Activated T-cell treated with anti-CD3 and anti-CD28 coated beads, Interleukin-2, amount 50 U/mL, for 1 hour (primary cell): ENCODE measurements around the gene KHDC1.
"Not testable (repeated sequence)": the region's sequence is repeated elsewhere in the genome, so short reads cannot be mapped to it uniquely, and the experiment has no call there.

Experiments
- DNase-seq: peaks from one replicate; pipeline ENCODE4 v3.0.0-alpha.2; 2020

Gene KHDC1, protein sequence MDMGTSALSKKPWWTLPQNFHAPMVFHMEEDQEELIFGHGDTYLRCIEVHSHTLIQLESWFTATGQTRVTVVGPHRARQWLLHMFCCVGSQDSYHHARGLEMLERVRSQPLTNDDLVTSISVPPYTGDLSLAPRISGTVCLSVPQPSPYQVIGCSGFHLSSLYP

DNA sequence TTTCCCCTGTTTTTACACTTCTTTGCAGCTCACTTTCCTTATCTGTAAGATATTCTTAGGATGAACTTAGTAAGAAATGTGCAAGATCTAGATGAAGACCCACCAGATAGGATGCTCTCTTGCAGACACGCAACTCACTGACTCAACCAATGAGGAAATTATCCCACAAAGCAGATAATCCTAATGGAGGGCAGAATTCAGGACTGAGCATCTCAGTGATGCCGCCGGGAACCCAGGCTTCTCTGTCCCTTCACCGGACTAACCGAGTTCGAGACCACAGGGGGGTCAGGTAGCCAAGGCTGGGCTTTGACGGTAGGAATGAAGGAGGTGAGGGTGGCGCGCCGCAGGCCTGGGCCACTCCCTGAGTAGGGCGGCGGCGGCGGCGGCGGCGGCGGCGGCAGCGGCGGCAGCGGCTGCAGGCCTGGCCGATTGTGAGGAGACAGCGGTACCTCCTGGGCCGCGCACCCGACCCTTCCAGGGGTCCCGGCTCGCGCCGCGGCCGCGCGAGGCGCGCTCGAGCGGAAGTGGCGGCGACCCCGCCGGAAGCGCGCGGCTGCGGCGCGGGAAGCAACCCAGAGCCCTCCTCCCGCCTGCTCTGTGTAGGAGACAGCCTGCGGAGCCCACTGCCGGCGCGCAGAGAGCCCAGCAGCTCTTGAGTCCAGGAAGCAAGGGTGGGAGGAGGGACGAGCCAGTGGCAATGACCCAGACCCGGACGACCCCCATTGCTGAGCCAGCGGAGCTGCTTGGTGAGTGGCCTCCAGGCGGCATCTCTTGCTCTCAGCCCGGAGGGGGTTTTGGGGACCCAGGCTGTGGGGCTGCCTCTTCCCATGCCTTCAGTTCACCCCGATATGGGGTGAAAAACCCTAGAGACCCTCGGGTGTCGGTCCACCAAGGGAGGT, at the start of gene KHDC1:
TSS of gene KHDC1 (minus strand) at position 526 of the 899 bp plus-strand sequence. CDS start 20,679 bp downstream, outside the sequence.
- peak; percentile 64 for DNase-seq

- not testable (repeated sequence) for DNase-seq
These were observed 47.5 kb upstream of the KHDC1 start for GRCh38 chr6:73310503-73310845.

- peak; percentile 48 for DNase-seq
These were observed 46.9 kb upstream of the KHDC1 start for GRCh38 chr6:73309785-73310502.

- DNase-seq, result no peak
These were observed 46.5 kb upstream of the KHDC1 start for GRCh38 chr6:73309535-73309784.

DNA sequence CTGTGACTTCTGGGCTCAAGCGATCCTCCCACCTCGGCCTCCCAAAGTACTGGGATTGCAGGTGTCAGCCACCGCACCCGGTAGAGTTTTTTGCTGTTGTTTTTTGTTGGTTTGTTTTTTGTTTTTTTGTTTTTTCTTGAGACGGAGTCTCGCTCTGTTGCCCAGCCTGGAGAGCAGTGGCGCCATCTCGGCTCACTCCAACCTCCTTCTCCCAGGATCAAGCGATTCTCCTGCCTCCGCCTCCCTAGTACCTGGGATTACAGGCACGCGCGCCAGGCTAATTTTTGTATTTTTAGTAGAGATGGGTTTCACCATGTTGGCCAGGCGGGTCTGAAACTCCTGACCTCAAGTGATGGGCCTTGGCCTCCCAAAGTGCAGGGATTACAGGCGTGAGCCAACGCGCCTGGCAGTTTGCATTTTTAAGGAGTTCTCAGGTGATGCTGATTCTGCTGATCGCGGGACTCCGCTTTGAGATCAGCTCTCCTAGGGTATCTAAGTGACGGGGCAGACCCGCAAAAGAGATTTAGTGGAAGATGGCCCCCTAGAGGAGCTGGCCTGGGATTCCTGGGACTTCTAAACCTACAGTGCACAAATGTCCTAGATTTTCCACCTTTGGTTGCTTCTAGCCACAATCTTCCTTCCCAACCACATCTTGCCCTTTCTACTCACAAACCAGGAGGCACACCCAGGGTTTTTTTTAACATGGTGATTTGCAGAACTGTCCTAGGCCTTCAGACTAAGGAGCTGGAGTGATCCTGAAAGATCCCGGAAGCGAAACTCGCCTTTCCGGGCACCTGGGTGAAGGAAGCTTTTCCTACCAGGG, 45.9 kb upstream of the KHDC1 start:
- DNase-seq, result no peak

DNA sequence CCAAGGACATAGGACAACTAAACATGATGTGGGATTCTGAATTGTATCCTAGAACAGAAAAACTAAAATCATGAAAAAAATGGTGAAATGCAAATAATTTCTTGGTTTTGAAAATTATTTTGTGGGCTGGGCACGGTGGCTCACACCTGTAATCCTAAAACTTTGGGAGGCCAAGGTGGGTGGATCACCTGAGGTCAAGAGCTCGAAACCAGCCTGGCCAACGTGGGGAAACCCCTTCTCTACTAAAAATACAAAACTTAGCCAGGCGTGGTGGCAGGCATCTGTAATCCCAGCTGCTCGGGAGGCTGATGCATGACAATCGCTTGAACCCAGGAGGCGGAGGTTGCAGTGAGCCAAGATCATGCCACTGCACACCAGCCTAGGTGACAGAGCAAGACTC, 40.8 kb upstream of the KHDC1 start:
- DNase-seq, result not testable (repeated sequence)

DNA sequence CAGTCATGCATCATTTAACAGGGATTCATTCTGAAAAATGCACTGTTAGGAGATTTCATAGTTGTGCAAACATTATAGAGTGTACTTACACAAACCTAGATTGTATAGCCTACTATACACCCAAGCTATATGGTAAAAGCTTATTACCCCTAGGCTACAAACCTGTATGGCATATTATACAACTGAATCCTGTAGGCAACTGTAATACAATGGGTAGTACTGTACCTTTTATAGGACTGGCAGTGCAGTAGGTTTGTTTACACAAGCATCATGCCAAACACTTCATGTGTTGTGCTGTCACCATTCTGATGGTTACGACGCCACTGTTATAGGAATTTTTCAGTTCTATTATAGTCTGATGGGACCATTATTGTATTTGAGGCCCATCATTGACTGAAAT, 39.3 kb upstream of the KHDC1 start:
- DNase-seq, result no peak

DNA sequence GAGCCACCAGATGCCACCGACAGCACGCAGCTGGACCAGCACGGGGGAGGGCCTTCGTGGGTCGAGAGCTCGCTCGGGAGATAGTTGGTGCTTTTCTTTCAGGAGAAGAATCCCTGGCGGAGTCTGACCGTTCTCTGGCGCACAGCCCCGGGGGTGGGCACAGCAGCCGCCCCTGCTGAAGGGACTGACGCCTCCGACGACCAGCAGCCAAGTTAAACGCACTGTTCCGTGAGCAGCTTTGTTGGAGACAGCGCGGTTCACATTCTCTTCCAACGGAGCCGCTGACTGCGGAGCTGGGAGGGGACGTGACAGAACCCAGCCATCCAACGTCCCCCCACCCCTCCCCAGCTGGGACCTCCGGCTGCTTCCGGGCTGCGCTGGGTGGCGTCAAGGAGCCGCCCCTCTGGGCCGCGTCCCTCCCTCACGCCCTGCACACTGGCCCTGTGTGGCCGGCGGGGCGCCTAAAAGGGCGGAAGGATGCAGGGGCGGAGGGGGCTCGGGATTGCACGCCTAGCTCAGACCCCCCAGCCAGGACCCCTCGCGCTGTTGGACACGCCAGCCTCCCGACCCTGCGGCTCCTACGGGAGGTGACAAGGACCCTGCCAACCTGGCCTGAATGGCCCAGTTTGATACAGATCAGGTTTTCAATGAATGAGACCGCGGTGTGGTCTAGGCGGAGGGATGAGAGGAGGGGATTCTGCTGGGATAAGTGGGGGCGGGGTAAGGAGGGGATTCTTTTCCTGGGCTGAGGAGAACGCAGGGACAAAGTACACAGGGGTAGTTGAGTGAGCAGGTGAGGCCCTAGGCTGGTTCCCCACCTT, 36.4 kb upstream of the KHDC1 start:
- DNase-seq, result no peak

- DNase-seq, result no peak
These were observed 30.3 kb upstream of the KHDC1 start for GRCh38 chr6:73293331-73293730.

DNA sequence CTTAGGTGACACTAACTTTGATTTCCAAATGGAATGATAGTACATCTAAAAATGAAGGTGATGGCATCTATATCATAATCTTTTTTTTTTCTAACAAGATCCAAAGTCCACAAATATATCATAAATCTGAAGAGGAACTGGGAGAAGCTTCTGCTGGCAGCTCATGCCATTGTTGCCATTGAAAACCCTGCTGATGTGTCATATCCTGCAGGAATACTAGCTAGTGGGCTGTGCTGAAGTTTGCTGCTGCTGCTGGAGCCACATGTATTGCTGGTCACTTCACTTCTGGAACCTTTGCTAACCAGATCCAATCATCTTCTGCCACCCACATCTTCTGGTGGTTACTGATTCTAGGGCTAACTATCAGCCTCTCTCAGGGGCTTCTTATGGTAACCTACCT, 27.4 kb upstream of the KHDC1 start:
- DNase-seq, result no peak

DNA sequence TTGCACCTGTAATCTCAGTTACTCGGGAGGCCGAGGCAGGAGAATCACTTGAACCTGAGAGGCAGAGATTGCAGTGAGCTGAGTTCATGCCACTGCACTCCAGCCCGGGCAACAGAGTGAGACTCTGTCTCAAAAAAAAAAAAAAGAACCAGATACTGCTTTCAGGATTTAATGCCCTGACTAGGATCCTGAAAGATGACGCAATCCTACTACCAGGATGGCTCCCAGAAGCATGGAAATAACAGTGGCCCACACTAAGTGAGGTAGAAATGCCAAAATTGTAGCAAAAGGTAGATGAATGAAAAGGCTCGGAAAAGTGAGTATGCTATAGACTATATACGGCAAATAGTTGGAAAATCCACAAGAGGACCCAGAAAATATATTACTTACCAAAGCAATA, 23.8 kb upstream of the KHDC1 start:
- DNase-seq, result no peak

DNA sequence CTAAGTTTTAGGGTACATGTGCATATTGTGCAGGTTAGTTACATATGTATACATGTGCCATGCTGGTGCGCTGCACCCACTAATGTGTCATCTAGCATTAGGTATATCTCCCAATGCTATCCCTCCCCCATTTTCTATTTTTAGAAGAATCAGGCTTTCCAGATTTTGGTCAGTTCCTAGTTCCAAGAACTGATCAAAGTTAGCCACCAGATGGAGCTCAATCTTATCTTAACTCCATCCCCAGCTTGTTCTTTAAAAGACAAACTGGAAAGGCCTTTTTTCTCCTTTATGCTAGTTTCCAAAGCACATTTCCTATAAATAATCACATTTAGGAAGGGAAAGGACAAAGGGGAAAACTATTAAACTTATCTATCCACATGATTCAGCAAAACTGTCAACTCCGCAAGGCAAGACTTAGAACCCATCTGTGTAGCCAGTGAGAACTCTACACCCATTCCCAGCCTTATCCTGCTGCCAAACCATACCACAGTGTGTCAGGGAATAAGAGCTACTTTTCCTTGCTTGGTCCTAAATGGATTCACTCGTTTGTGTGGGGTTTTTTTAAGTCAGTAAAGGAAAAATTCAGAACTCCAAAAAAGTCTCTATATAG, 22.8 kb upstream of the KHDC1 start:
- DNase-seq, result no peak

DNA sequence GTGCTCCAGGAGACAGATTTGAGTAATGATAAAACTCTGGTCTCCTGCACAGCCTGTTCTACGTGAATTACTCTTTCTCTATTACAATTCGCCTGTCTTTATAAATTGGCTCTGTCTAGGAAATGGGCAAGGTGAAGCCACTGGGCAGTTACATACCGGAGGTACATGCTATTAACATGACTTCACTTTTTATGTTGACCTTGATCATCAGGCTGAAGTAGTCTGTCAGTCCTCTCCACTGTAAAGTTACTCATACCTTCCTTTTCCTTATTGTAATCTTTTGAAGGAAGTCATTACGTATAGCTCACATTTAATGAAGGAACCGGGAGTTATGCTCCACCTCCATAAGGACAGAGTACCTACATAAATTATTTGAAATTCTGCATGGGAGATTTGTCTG, 19.9 kb upstream of the KHDC1 start:
- no peak for DNase-seq

GRCh38 chr6:73281684-73282083, 18.7 kb upstream of the KHDC1 start:
- DNase-seq, result not testable (repeated sequence)

- not testable (repeated sequence) for DNase-seq
These were observed 6.3 kb upstream of the KHDC1 start for GRCh38 chr6:73269296-73269695.

DNA sequence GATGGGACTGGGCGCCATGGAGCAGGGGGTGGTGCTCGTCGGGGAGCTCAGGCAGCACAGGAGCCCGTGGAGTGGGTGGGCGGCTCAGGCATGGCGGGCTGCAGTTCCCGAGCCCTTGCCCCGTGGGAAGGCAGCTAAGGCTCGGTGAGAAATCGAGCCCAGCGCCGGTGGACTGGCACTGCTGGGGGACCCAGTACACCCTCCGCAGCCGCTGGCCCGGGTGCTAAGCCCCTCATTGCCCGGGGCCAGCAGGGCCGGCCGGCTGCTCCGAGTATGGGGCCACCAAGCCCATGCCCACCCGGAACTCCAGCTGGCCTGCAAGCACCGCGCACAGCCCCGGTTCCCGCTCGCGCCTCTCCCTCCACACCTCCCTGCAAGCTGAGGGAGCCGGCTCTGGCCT, 5.9 kb upstream of the KHDC1 start:
- not testable (repeated sequence) for DNase-seq

DNA sequence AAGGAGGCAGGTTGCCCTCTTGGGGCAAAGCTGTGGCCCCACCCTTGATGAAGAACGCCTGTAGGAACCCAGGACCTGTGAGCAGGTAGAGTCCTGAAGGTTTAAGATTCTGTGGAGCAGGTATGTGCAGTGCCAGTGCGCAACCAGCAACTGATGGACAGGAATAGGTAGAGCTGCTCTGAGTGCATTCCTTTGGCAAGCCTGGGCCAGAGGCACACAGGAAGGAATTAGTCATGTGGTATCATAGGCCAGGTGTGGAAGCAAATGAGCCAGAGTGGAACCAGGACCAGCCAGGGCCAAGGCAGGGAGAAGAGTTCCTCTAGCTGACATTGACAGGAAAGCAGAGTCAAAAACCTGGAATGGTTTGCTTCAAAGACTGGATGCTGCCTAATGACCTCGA, 1.4 kb upstream of the KHDC1 start:
- DNase-seq, result no peak

DNA sequence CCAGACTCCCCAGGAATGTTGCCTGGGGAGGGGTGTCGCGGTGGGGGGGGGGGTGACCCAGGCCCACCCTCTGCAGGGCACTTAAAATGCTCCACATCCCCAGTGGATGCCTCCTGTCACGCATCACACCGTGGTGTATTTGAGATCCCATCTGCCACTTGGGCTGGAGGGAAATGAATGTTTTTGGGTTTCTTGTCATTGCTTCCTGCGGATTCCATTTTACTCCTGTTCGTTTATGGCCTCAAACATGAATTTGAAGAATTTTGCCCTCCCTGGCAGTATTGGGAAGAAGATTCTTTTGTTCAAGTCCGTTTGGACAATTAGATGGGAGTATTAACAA, 544 bp upstream of the KHDC1 start:
- DNase-seq, result no peak

- no peak for DNase-seq
These were observed 4.3 kb downstream of the KHDC1 start for GRCh38 chr6:73258721-73259120.

DNA sequence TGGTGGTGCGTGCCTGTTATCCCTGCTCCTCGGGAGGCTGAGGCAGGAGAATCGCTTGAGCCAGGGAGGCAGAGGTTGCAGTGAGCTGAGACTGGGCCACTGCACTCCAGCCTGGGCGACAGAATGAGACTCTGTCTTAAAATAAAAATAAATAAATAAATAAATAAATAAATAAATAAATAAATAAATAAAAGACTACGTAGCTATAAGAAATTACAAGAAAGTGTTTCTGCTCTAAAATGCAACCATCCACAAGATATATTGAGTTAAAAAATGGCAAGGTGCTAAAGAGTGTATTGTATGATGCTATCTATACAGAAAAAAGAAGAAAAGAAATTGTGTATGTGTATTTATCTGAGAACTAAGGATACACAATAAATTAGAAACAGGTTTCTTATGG, 8.7 kb downstream of the KHDC1 start:
- not testable (repeated sequence) for DNase-seq

GRCh38 chr6:73252703-73253102, 10.3 kb downstream of the KHDC1 start:
- no peak for DNase-seq

DNA sequence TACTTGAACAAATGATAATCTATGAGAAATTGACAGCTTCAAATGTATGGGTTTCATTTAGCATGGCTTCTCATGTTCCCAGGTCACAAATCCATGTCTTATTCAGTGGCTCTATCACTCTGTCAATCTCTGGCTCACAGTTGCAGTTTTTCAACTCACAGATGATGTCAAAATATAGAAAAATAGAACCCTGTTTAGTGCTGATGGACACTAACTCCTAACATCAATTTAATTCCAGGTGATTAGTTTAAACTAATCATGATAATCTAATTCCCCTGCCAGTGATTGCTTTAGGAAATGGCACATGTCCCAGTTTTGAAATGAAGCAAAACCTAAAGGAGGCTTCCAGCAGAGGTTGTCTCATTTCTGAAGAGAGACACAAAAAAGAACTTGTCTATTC, 13.0 kb downstream of the KHDC1 start:
- DNase-seq, result no peak
